Putamen (tissue), 1 donor: Measurements from ENCODE around the gene TVP23C.
"Not testable (repeated sequence)": the region's sequence is repeated elsewhere in the genome, so short reads cannot be mapped to it uniquely, and the experiment has no call there.

Experiments used
- DNase-seq: peaks from one replicate; pipeline ENCODE4 v3.0.0-alpha.2; 2016; ENCODE audit warnings: low spot score

TVP23C gene

GRCh38 chr17:15563375-15563857 is at the start of gene TVP23C:
TVP23C (minus strand) TSS chr17:15563483; CDS start chr17:15563448, 35 bp downstream.
- peak; percentile 55 for DNase-seq

- DNase-seq: not testable (repeated sequence)
Observed at GRCh38 chr17:15592960-15593359, 29.7 kb upstream of the TVP23C start.

- not testable (repeated sequence) for DNase-seq
Observed at GRCh38 chr17:15591986-15592385, 28.7 kb upstream of the TVP23C start.

GRCh38 chr17:15590844-15591243 is 27.6 kb upstream of the TVP23C start:
- DNase-seq: not testable (repeated sequence)

GRCh38 chr17:15589544-15590536 is 26.6 kb upstream of the TVP23C start:
- DNase-seq: not testable (repeated sequence)

- not testable (repeated sequence) for DNase-seq
Observed at GRCh38 chr17:15588017-15588416, 24.7 kb upstream of the TVP23C start.

- not testable (repeated sequence) for DNase-seq
Observed at GRCh38 chr17:15583313-15583712, 20.0 kb upstream of the TVP23C start.

- not testable (repeated sequence) for DNase-seq
Observed at GRCh38 chr17:15581462-15581861, 18.2 kb upstream of the TVP23C start.

- DNase-seq: not testable (repeated sequence)
Observed at GRCh38 chr17:15576848-15577247, 13.6 kb upstream of the TVP23C start.

- DNase-seq: not testable (repeated sequence)
Observed at GRCh38 chr17:15574660-15575059, 11.4 kb upstream of the TVP23C start.

- DNase-seq: not testable (repeated sequence)
Observed at GRCh38 chr17:15573870-15574269, 10.6 kb upstream of the TVP23C start.

GRCh38 chr17:15562613-15563374 is 489 bp downstream of the TVP23C start:
- DNase-seq: not testable (repeated sequence)

- DNase-seq: not testable (repeated sequence)
Observed at GRCh38 chr17:15561439-15561838, 1.8 kb downstream of the TVP23C start.

- not testable (repeated sequence) for DNase-seq
Observed at GRCh38 chr17:15558403-15559105, 4.7 kb downstream of the TVP23C start.

- not testable (repeated sequence) for DNase-seq
Observed at GRCh38 chr17:15557334-15557832, 5.9 kb downstream of the TVP23C start.

GRCh38 chr17:15552932-15553331 is 10.4 kb downstream of the TVP23C start:
- not testable (repeated sequence) for DNase-seq

- DNase-seq: not testable (repeated sequence)
Observed at GRCh38 chr17:15549552-15549951, 13.7 kb downstream of the TVP23C start.

- DNase-seq: not testable (repeated sequence)
Observed at GRCh38 chr17:15546604-15547003, 16.7 kb downstream of the TVP23C start.

- not testable (repeated sequence) for DNase-seq
Observed at GRCh38 chr17:15540371-15541219, 22.7 kb downstream of the TVP23C start.

GRCh38 chr17:15533122-15533521 is 30.2 kb downstream of the TVP23C start:
- not testable (repeated sequence) for DNase-seq
